Measurements from ENCODE around the gene ABHD17A.

Gene ABHD17A

DNA sequence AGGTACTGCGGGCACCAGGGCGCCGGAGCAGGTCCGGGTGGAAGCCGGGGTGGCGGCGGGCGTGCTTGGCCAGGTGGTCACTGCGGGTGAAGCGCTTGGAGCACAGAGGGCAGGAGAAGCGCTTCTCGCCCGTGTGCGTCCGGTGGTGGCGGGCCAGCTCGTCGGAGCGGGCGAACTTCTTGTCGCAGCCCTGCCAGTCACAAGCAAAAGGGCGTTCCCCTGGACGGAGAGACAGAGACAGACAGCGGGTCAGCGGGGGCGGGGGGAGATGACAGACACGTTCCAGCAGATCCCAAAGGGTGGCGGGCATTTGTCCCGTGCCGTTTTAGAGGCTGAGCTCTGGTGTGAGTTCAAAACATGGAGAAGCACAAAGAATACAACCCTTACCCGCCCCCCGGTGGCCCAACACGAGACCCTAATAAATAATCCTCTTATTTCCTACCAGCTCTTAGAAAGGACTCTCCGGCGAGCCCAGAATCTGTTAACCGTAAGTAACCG lies 30.7 kb downstream of the ABHD17A start:
- DNase-seq (ENCODE audit: low read depth in 2 of 2, low spot score in 1 of 2) = no peak

- no peak for DNase-seq (ENCODE audit: low read depth in 2 of 2, low spot score in 1 of 2)
Observed at GRCh38 chr19:1854039-1854541, 31.2 kb downstream of the ABHD17A start.

DNA sequence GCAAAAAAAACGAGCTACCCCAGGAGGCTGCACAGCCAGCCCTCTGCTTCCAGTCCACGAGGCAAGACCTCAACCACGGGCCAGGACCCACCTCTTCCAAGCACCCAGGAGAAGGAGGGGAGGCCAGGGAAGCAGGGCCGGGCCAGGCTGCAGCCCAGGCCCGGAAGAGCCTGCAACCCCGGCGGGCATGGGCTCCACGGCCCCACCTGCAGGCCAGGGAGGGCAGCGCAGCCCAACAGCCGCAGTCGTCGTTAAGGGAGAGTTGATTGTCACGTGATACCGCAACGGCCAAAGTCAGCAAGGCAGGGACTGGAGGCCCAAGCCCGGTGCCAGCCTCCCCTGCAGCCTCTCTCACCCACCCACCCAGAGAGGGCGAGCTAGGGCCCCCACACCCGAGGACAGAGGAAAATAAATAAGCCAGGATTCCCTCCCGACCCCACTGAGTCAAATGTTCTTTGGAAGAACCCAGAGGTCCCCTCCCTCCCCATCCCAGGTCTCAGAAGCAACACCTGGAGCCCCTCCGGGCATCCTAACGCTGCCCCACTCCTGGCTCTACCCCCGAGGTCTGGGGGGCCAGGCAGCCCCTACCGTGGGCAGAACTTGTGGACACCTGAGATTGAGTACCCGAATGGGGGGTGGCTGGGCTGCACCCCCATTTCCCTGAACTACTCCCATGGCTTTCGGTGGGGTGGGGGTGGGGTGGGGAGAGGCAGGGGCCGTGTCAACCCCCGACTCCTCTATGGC lies 31.8 kb downstream of the ABHD17A start:
- DNase-seq (ENCODE audit: low read depth in 2 of 2, low spot score in 1 of 2) = peak in 1 of 2 donors; percentile 63

GRCh38 chr19:1852581-1853128 lies 32.6 kb downstream of the ABHD17A start:
- DNase-seq (ENCODE audit: low read depth in 2 of 2, low spot score in 1 of 2) = no peak

GRCh38 chr19:1851654-1852580 lies 33.4 kb downstream of the ABHD17A start:
- no peak for DNase-seq (ENCODE audit: low read depth in 2 of 2, low spot score in 1 of 2)

DNA sequence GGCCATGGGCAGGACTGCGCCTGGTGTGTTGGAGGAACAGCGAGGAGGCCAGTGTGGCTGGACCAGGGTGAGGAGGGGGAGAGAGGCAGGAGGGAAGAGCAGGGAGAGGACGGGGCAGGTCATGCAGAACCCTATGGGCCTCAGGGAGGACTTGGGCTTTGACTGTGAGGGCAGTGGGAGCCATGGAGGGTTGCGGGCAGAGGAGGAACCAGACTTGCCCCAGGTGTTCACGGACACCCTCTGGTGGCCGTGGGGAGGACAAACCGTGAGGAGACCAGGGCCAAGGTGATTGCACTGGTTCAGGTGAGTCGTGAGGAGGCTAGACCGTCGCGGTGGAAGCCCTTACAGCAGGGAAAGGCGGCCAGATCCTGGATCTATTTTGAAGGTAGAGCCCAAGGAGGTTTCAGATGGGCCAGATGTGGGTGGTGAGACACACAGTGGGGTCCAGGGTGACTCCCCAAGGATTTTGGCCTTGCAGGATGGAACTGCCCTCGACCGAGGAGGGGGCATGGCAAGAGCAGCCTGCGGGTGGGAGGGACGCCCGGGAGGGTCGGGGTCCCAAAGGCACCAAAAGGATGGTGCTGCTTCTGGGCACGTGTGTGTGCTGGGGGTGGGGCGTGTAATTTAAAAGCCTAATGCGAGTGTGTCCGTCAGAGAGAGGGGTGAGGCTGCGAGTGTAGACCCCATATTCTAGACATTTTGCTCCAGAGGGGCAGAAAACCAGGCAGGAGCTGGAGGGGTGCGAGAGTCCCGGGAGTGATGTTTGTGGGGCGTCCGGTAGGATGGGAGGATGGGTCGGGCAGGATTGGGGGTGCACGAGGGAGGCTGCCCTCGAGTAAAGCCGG lies 34.3 kb downstream of the ABHD17A start:
- DNase-seq (ENCODE audit: low read depth in 2 of 2, low spot score in 1 of 2) = no peak

DNA sequence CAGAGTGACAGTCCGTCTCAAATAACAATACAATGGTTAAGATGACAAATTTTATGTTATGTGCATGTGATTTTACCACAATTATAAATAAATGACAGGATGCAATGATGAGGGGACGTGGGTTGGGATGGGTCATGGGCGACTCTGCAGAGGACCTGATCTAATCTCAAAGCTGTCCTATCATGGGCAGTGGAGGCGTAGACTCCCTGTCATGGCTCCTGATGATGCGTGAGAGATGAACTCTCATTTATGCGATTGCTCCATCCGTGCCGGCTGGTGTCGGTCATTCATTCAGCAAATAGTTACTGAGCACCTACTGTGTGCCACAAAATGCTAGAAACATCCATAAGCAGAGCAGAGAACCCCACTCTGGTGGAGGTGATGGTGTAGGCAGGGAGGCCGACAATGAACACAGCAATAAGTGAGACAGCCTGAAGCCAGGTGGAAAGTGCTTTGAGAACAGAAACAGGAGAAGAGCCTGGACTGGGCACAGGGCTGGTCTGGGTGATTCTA lies 35.4 kb downstream of the ABHD17A start:
- DNase-seq (ENCODE audit: low read depth in 2 of 2, low spot score in 1 of 2) = no peak

DNA sequence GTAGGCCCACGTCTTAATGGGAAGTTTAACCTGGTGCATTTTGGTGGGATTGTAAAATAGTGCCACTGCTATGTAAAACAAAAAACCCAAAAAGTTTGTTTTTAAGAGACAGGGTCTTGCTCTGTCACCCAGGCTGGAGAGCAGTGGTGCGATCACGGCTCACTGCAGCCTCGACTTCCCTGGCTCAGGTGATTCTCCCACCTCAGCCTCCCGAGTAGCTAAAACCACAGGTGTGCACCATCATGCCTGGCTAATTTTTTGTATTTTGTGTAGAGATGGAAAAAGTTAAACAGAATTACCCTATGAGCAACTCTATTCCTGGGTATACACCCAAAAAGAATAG lies 36.2 kb downstream of the ABHD17A start:
- no peak for DNase-seq (ENCODE audit: low read depth in 2 of 2, low spot score in 1 of 2)

- peak; percentile 96 to 98 for DNase-seq (ENCODE audit: low read depth in 2 of 2, low spot score in 1 of 2)
Observed at GRCh38 chr19:1848399-1849131, 36.7 kb downstream of the ABHD17A start, which contains the start of gene REXO1. TSS of gene REXO1 (minus strand) at chr19:1848483. CDS start at chr19:1848358, 125 bp downstream.

GRCh38 chr19:1847684-1848398 lies 37.5 kb downstream of the ABHD17A start:
- no peak for DNase-seq (ENCODE audit: low read depth in 2 of 2, low spot score in 1 of 2)

DNA sequence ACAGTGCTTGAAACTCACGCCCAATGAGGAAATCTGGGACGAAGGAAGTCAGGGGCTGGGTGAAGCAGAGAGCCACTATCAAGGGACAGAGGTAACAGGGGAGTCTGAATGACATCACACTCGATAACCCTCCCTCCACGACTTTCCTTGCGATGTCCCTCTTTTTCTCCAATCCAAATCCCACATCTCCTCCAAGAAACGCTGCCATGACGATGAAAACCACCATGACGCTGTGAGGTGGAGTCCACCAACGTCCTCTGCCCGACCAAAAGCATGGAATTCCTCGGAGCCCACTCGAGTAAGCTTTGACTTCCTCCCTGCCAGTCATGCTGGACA lies 38.0 kb downstream of the ABHD17A start:
- no peak for DNase-seq (ENCODE audit: low read depth in 2 of 2, low spot score in 1 of 2)

GRCh38 chr19:1846517-1847204 lies 38.6 kb downstream of the ABHD17A start:
- DNase-seq (ENCODE audit: low read depth in 2 of 2, low spot score in 1 of 2) = no peak

DNA sequence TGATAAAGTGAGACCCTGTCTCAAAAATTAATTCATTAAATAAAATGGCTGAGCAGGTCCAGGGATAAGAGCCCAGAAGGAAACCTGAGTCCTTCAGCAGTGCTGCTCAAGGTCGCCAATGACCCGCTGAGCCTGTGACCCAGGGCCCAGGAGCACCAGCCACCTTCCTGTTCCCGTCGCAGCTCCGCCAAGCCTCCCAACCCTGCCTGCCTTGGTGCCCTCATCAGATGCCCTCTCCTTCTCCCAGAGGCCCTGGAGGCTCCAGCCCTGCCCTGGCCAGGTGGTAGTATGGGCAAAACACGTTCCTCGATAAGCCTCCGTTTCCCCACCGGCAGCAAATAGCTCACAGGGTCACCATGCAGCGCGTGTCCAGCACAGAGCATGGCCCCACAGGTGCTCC lies 39.7 kb downstream of the ABHD17A start:
- DNase-seq (ENCODE audit: low read depth in 2 of 2, low spot score in 1 of 2) = no peak

- no peak for DNase-seq (ENCODE audit: low read depth in 2 of 2, low spot score in 1 of 2)
Observed at GRCh38 chr19:1845125-1845515, 40.2 kb downstream of the ABHD17A start.

GRCh38 chr19:1844513-1845124 lies 40.7 kb downstream of the ABHD17A start:
- no peak for DNase-seq (ENCODE audit: low read depth in 2 of 2, low spot score in 1 of 2)

- no peak for DNase-seq (ENCODE audit: low read depth in 2 of 2, low spot score in 1 of 2)
Observed at GRCh38 chr19:1843646-1844394, 41.5 kb downstream of the ABHD17A start.

- no peak for DNase-seq (ENCODE audit: low read depth in 2 of 2, low spot score in 1 of 2)
Observed at GRCh38 chr19:1843116-1843515, 42.2 kb downstream of the ABHD17A start.
